Stimulated activated CD8-positive, alpha-beta memory T cell treated with anti-CD3 and anti-CD28 coated beads, Interleukin-4, amount 100 ng/mL, for 24 hours (primary cell): ENCODE measurements around the gene DPYSL4.

Experiments used
- DNase-seq: peaks from one replicate; pipeline ENCODE4 v3.0.0-alpha.2; 2020; ENCODE audit warnings: low read depth

Gene DPYSL4

GRCh38 chr10:132186488-132187429, at the start of gene DPYSL4:
DPYSL4 (plus strand) TSS chr10:132186948; CDS start chr10:132187064, 116 bp downstream.
- peak; percentile 15 for DNase-seq

- no peak for DNase-seq
These were observed 49.4 kb upstream of the DPYSL4 start for GRCh38 chr10:132137111-132138072.

- no peak for DNase-seq
These were observed 48.6 kb upstream of the DPYSL4 start for GRCh38 chr10:132138133-132138532.

- no peak for DNase-seq
These were observed 48.2 kb upstream of the DPYSL4 start for GRCh38 chr10:132138596-132138995.

- DNase-seq: no peak
These were observed 47.2 kb upstream of the DPYSL4 start for GRCh38 chr10:132139526-132139925.

- no peak for DNase-seq
These were observed 46.4 kb upstream of the DPYSL4 start for GRCh38 chr10:132140167-132140925.

- DNase-seq: no peak
These were observed 45.7 kb upstream of the DPYSL4 start for GRCh38 chr10:132141076-132141475.

GRCh38 chr10:132141526-132142395, 45.0 kb upstream of the DPYSL4 start:
- DNase-seq: no peak

GRCh38 chr10:132142396-132143161, 44.2 kb upstream of the DPYSL4 start:
- DNase-seq: peak; percentile 17

GRCh38 chr10:132143162-132143561, 43.6 kb upstream of the DPYSL4 start:
- no peak for DNase-seq

- DNase-seq: no peak
These were observed 42.7 kb upstream of the DPYSL4 start for GRCh38 chr10:132144086-132144485.

GRCh38 chr10:132145002-132145401, 41.7 kb upstream of the DPYSL4 start:
- no peak for DNase-seq

- no peak for DNase-seq
These were observed 41.1 kb upstream of the DPYSL4 start for GRCh38 chr10:132145521-132146185.

GRCh38 chr10:132146271-132146671, 40.5 kb upstream of the DPYSL4 start:
- DNase-seq: no peak

- DNase-seq: no peak
These were observed 39.5 kb upstream of the DPYSL4 start for GRCh38 chr10:132146941-132147915.

- DNase-seq: no peak
These were observed 38.2 kb upstream of the DPYSL4 start for GRCh38 chr10:132148261-132149251.

- DNase-seq: no peak
These were observed 37.5 kb upstream of the DPYSL4 start for GRCh38 chr10:132149271-132149670.
